Glutamatergic neuron (in vitro differentiated cells): ENCODE measurements around the gene RNPS1. TPM values are rescaled to one million over a fixed set of nuclear protein-coding genes. Genes with fewer than 3 reads are reported as not detected.

Source experiments
- DNase-seq: peaks from one replicate; pipeline ENCODE4 v3.0.0; 2022
- H3K27ac Mint-ChIP-seq: one replicate; pipeline ENCODE4 v1.8.0; 2020; ENCODE audit warnings: mild to moderate bottlenecking, mixed read lengths, inconsistent platforms; ENCODE audit not compliant: unreplicated experiment
- H3K27me3 Mint-ChIP-seq: one replicate; pipeline ENCODE4 v1.8.0; 2020; ENCODE audit warnings: mild to moderate bottlenecking, moderate library complexity, mixed read lengths, inconsistent platforms; ENCODE audit not compliant: unreplicated experiment
- H3K36me3 Mint-ChIP-seq: one replicate; pipeline ENCODE4 v1.8.0; 2020; ENCODE audit warnings: mild to moderate bottlenecking, mixed read lengths, inconsistent platforms; ENCODE audit not compliant: unreplicated experiment
- H3K4me1 Mint-ChIP-seq: one replicate; pipeline ENCODE4 v1.8.0; 2020; ENCODE audit warnings: mild to moderate bottlenecking, low read depth, mixed read lengths, inconsistent platforms; ENCODE audit not compliant: unreplicated experiment
- H3K4me3 Mint-ChIP-seq: one replicate; pipeline ENCODE4 v1.8.0; 2020; ENCODE audit warnings: mild to moderate bottlenecking, mixed read lengths, inconsistent platforms; ENCODE audit not compliant: unreplicated experiment
- H3K9me3 Mint-ChIP-seq: one replicate; pipeline ENCODE4 v1.8.0; 2020; ENCODE audit warnings: mild to moderate bottlenecking, moderate library complexity, mixed read lengths, inconsistent platforms; ENCODE audit not compliant: unreplicated experiment
- CTCF ChIP-seq: fragments of 200-600 bp; sonication (generic); IDR thresholded peaks from one replicate; pipeline ENCODE4 v1.5.0; 2021; ENCODE audit not compliant: partially characterized antibody, unreplicated experiment
- total RNA-seq: library from RNA; stranded (reverse); fragmentation: NEBNext Ultra II Directional; extraction: Animal tissue kit (Norgen Biotek cat#: 25700); gene quantifications from one replicate; pipeline ENCODE4 v1.2.1, GENCODE V29; 2021; ENCODE audit not compliant: unreplicated experiment

RNPS1 gene
- total RNA-seq, 1 donor from 2014 or later: 220 TPM

DNA sequence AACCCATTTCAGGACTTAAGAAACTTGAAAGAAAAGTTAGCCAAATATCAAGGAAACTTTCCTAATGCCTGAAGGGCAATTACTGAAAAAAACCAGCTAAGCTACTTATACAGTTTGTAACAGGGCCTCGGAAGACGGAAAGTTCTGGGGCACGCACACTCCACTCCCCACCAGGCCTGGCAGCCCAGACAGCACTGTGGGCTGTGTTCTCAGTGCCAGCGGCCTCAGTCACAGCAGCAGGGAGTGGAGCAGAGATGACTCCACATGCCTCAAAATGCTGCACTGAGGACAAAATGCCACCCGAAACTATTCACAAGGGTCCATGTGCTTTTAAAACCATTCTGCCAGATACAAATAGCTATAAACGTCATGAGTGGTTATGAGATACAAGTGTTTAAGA, 10.2 kb downstream of the RNPS1 start:
- Mint-ChIP-seq H3K27me3 (peaks cover 4% of the 10 kb centered on the region), H3K36me3 (peaks cover 5% of the 10 kb centered on the region), H3K4me1 (no peaks in the 10 kb centered on the region), H3K27ac (no peak overlapping the region), H3K4me3 (no peak overlapping the region), H3K9me3 (peaks cover 3% of the 10 kb centered on the region)
- TF ChIP-seq CTCF: no peak
- no peak for DNase-seq

GRCh38 chr16:2256531-2257140, 11.3 kb downstream of the RNPS1 start:
- H3K27me3 Mint-ChIP-seq: peaks cover 4% of the 10 kb centered on the region
- H3K4me3 Mint-ChIP-seq: no peak overlapping the region
- H3K36me3 Mint-ChIP-seq: peaks cover 5% of the 10 kb centered on the region
- DNase-seq: no peak
- peaks cover 2% of the 10 kb centered on the region for H3K9me3 Mint-ChIP-seq
- no peak for TF ChIP-seq CTCF
- no peaks in the 10 kb centered on the region for H3K4me1 Mint-ChIP-seq
- no peak overlapping the region for H3K27ac Mint-ChIP-seq

DNA sequence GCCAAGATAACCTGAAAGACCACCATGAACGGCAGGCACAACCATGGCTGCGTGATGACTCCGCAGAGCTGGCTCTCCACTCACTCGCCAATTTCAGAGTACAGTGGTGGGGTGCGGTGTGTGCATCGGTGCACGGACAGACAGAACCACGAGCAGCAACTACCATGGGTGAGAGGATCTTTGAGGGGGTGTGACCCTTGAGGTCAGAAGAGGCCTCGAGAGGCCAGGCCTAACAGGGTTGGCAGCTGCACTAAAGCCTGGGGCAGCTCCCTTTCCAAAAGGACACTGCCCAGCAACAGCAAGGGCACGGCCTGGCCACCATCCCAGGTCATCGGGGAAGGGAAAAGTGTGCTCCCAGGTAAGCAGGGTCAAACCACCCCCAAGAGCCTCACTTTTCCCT, 14.6 kb downstream of the RNPS1 start:
- peaks cover 2% of the 10 kb centered on the region for H3K9me3 Mint-ChIP-seq
- H3K4me3 Mint-ChIP-seq: no peak overlapping the region
- H3K27ac Mint-ChIP-seq: peak overlapping the region; percentile 38
- DNase-seq: no peak
- no peaks in the 10 kb centered on the region for H3K4me1 Mint-ChIP-seq
- peaks cover 4% of the 10 kb centered on the region for H3K27me3 Mint-ChIP-seq
- TF ChIP-seq CTCF: no peak
- no peaks in the 10 kb centered on the region for H3K36me3 Mint-ChIP-seq

DNA sequence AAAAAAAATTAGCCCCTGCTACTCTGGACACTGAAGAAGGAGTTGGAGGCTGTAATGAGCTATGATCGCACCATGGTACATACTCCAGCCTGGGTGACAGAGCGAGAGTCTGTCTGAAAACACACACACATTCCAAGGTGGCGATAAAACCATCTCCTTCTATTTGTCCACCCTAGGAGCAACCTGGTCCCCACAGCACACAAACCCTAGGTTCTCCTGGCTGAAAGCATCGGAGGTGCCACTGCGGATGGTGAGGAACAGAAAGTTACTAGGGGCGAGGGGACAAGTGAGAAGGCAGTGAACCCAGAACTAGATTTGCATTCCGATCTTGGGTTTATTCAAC, 15.1 kb downstream of the RNPS1 start:
- H3K27ac Mint-ChIP-seq: peak overlapping the region; percentile 38
- no peak overlapping the region for H3K4me3 Mint-ChIP-seq
- no peaks in the 10 kb centered on the region for H3K4me1 Mint-ChIP-seq
- no peak for DNase-seq
- H3K27me3 Mint-ChIP-seq: peaks cover 4% of the 10 kb centered on the region
- no peaks in the 10 kb centered on the region for H3K36me3 Mint-ChIP-seq
- peaks cover 2% of the 10 kb centered on the region for H3K9me3 Mint-ChIP-seq
- TF ChIP-seq CTCF: no peak

GRCh38 chr16:2251296-2252111, 16.4 kb downstream of the RNPS1 start, which contains the start of gene ECI1:
Gene ECI1, minus strand, starts transcription at chr16:2251587. Its CDS starts 21 bp downstream, at chr16:2251566.
- peak within 1 kb of the TSS; percentile 87 for H3K4me3 Mint-ChIP-seq
- H3K27ac Mint-ChIP-seq: peak within 1 kb of the TSS; percentile 17
- peaks cover 2% of the 10 kb centered on the region for H3K9me3 Mint-ChIP-seq
- no peaks in the 10 kb centered on the region for H3K4me1 Mint-ChIP-seq
- H3K36me3 Mint-ChIP-seq: no peaks in the 10 kb centered on the region
- DNase-seq: peak; percentile 94
- H3K27me3 Mint-ChIP-seq: no peaks in the 10 kb centered on the region
- TF ChIP-seq CTCF: peak; percentile 66
